ENCODE results near the gene FAM181B.
"Not testable (repeated sequence)": the region's sequence is repeated elsewhere in the genome, so short reads cannot be mapped to it uniquely, and the experiment has no call there.

The FAM181B gene

GRCh38 chr11:82732348-82732733 is 1.3 kb downstream of the FAM181B start:
- no peak for DNase-seq

- no peak for DNase-seq
These were observed 1.9 kb downstream of the FAM181B start for GRCh38 chr11:82731691-82732277.

DNA sequence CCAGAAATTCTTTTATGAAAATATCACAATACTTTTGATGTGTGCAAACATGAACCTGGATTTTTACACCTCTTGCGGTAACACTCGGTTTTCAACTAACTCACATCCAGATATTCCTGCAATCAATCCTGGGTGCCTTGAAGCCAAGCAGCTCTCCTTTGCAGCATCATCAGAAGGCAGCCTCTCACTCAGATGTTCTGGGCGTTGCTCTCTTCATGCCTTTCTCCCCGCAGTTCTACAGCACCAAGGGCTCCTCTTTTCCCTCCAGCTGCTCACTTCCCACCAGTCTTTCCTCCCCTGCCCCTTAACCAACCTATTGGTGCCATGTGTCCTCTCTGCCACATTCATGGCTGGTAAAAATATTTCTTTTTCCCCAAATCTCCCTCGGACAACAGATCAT is 2.9 kb downstream of the FAM181B start:
- no peak for DNase-seq

GRCh38 chr11:82730286-82730685 is 3.4 kb downstream of the FAM181B start:
- no peak for DNase-seq

- no peak for DNase-seq
These were observed 9.6 kb downstream of the FAM181B start for GRCh38 chr11:82724026-82724425.

GRCh38 chr11:82722231-82722630 is 11.4 kb downstream of the FAM181B start:
- DNase-seq, result no peak

- no peak for DNase-seq
These were observed 13.2 kb downstream of the FAM181B start for GRCh38 chr11:82720267-82721065.

DNA sequence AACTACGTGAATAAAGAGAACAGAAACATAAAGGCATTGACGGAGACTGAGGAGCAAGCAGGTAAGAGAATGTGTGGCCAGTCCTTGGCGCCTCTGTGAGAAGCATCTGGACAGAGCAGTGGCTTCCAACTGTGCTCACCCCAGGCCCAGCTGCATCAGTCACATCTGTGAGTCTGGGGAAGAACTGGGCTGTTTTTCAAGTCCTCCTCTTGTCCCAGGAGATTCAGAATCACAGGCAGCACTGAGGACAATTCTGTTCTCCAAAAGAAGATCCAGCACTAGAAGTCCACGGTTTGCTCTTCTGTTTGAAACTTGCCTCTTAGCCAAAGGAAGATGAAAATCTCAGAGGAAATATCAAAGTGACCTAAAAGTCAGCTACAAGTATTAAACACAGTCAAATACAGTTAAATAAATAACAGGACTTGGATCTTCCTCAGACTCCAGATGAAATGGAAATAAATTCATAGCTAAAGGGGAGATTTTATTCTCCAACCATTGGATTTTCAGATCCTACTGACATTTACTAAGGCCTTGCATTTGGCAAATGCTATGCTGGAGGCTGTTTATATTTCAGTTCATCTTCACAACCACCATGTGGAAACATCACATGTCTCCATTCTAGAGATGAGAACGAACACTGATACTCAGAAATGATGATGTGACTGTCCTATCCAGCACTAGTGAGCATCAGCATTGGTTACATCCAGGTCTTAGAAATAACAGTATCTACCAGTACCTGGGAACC is 14.1 kb downstream of the FAM181B start:
- no peak for DNase-seq

- no peak for DNase-seq
These were observed 14.8 kb downstream of the FAM181B start for GRCh38 chr11:82718821-82719220.

- peak; percentile 14 for DNase-seq
These were observed 15.4 kb downstream of the FAM181B start for GRCh38 chr11:82718307-82718706.

DNA sequence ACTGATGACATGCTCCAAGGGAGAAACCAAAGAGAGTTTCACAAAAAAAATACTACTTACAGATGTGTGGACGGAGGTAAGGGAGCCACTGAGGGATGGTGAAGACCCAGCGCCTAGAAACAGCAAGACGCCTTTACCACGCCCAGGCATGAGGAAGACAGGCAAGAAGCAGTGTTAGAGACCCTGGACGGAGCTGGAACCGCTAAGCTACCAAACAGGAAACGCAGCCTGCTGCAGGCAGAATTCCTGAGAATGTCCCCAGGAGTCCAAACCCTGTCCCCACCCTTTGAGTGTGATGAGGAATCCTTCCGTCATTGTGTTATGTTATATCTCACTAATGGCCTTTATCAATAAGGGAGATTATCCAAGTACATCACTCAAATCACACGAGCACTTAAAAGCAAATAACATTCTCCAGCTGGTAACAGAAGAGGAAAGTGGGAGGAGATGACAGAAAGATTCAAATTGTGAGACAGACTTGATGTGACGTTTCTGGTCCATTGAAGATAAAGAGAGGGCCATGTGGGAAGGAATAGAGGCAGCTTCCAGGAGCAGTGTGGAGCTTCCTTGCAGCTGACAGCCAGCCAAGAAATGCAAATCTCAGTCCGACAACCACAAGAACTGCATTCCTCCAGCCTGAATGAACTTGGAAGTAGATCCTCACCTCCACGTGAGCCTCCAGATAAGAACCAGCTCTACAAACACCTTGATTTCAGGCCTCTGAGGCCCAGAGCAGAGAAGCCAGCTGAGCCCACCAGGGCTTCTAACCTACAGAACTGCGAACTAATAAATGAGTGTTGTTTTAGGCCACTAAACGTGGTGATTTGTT is 19.1 kb downstream of the FAM181B start:
- DNase-seq, result no peak

- no peak for DNase-seq
These were observed 22.0 kb downstream of the FAM181B start for GRCh38 chr11:82711648-82712047.

DNA sequence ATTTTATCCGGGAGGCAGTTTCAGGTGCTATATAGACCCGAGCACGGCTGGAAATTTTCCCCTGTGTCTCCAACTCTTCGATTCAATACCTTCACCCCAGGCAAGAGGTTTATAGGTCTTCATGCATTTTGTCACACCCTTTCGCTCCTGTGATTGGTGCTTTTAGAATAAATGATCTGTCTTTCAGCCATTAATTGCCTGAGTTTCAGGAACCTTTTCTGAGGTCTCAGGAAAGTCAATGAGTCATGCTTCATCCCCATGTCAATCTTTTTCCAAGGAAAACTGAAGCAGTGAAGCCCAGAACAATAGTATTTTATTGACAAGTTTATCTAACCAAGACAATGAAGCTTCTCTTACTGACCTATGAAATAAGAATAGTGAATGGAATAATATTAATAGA is 29.9 kb downstream of the FAM181B start:
- no peak for DNase-seq

DNA sequence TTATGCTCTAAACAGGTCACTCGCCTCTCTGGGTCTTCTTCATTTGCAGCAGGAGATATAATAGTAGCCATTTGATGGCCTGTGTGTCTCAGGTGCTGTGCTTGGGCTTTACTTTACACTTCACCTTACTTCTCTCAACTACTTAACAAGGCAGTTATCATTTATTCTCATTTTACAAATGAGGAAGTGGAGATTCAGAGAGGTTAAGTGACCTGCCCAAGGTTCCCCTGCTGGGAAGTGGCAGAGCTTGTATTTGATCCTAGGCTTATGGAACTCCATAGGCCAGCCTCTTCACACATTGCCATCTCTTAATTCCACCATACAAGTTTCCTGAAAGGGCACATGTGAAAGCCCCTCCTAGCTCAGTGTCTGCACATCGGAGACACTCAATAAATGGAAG is 30.4 kb downstream of the FAM181B start:
- no peak for DNase-seq

DNA sequence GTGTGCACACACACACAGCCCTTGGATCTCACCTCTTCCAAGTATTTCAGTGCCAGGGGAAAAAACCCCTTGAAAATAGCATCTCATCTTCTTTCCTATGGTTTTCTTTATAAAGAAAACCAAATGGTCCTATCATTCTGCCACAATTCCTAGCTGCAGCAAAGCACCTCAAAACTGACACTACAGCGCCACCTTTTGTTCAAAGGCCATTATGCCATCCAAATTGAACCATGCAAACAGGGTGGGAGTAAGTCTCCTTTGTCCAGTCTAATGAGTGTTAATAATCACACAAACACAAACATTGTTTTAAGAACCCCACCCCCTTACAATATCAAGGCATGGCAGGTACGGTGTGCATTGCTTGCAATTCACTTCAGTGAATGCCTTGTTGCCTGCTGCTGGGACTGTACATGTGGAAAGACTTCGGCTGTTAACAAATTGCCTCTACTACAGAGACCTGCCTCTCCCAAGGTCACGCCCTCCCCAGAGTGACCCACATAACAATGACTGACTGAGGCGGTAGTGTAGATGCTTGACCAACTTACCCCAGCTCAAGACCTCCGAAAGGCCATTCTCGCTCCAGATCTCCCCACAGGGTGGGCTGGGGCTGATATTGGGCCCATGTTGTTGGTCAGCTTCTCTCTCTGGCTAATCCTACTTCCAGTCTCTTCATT is 31.7 kb downstream of the FAM181B start:
- peak; percentile 4 for DNase-seq

DNA sequence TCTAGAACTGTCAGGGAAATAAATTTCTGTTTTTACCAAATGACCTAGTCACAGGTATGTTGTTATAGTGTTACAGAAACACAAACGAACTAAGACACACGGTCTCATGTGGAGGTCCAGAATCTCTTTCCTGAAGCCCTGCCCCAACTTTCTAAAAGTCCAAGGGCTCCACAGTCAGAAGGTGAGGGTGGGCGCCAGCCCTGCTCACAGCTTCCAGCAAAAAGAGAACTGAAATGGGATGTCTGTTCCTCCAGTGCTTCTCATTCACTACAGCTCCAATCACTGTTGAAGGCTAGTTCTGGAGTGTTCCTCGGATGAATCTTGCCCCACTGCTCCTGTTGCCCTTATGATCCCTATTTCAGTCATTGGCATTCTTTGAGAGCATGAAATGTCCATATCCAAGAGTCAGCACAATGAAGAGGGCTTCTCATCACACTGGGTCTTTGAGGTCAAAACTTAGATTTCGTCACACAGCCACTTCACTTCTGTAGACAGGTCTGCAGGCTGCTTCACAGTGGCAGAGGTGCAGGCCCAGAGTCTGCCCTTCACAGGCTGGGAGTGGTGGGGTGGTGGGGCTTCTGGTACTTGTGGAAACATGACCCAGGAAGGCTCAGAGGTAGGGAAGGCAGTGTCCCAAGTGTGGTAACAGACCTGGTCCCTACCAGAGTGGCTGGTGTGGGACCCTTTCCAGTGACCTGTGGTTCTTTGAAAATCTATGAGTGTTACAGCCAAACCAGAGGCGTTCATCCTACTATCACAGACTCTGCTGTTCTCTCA is 34.9 kb downstream of the FAM181B start:
- DNase-seq, result no peak

GRCh38 chr11:82692981-82693380 is 40.7 kb downstream of the FAM181B start:
- no peak for DNase-seq

DNA sequence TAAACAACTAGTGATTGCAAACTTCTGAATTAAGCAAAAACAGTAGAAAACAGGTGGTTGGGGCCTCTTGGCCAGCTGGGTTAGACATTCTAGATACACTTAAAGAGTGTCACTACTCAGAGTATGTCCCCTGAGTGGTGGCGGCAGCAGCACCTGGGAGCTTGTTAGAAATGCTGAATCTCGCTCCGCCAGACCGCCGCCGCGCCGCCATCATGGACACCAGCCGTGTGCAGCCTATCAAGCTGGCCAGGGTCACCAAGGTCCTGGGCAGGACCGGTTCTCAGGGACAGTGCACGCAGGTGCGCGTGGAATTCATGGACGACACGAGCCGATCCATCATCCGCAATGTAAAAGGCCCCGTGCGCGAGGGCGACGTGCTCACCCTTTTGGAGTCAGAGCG is 44.3 kb downstream of the FAM181B start:
- not testable (repeated sequence) for DNase-seq

GRCh38 chr11:82686211-82686610 is 47.5 kb downstream of the FAM181B start:
- no peak for DNase-seq

GRCh38 chr11:82683029-82683428 is 50.6 kb downstream of the FAM181B start:
- no peak for DNase-seq

DNA sequence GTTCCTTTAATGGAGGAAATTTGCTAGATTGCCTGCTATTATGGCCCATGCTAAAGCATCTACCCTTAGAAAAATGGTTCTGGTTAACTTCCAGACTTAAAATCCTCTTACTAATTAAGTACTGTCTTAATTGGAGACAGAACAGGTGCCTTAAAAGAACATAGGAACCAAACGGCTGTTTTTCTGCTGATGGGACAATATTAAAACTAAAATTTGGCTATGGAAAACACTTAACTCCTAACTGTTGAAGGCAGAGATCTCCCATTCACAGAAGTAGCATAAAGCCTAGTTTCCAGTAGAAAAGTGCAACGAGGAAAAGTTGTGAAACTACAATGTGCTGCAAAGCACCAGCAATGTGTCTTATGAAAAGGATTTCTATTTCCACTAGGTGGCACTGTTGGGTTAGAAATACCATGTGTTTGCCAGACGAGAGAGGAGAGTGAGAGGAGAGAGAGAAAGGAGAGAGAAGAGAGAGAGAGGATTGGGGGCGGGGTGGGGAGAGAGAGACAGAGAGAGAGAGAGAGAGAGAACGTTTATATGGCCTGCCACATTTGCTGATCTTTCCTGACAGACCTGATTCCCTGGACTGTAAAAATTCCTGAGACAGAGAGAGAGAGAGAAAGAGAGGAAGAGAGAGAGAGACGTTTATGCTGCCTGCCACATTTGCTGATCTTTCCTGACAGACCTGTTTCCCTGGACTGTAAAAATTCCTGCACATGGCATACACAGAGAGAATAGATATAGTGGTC is 51.5 kb downstream of the FAM181B start:
- peak; percentile 3 for DNase-seq
